A673 (cell line): ENCODE measurements around the gene INAVA.

Experiments
- EZH2 ChIP-seq: fragments of 200-600 bp; sonication (generic); IDR thresholded peaks from 2 replicates; pipeline ENCODE4 v1.6.1; 2017; ENCODE audit warnings: borderline replicate concordance, low read depth, mild to moderate bottlenecking, mixed read lengths, antibody characterized with exemption, low read length; ENCODE audit not compliant: poor library complexity, severe bottlenecking
- TF ChIP-seq, protein P1 (sequence below): fragments of 300-800, 200-600 bp; sonication (generic); conservative IDR thresholded peaks from 2 replicates; pipeline ENCODE4 v1.5.1; 2017; ENCODE audit warnings: low read depth, mild to moderate bottlenecking, antibody characterized with exemption, low read length, moderate library complexity, mixed read lengths

DNA sequence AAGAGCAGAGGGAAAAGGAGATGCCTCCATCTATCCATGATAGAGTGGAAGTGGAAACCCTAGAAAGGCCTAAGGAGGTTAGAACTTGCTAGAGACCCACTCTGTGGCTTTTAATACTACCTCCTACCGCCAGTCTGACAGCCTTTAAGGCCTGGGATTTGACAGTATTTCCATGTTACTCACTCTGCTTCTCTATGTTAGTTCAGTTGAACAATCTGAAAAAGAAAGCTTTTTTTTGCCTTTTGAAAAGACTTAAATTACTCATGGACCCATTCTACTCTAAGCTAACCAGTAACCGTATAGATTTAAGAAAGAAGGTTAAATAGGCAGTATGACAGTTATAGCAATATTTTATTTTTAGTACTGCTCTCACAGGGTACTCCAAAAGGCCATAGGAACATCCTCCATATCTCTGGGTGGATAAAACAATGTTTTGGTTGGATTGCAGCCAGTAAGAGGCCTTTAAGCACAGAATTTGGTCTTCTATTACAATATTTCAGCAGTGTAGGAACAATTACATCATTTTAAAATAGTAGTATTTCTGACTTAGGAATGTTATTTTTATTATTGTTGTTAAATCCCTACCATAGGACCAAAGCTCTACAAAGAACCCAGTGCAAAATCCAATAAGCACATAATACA, 37.9 kb upstream of the INAVA start:
- TF ChIP-seq, protein P1, sequence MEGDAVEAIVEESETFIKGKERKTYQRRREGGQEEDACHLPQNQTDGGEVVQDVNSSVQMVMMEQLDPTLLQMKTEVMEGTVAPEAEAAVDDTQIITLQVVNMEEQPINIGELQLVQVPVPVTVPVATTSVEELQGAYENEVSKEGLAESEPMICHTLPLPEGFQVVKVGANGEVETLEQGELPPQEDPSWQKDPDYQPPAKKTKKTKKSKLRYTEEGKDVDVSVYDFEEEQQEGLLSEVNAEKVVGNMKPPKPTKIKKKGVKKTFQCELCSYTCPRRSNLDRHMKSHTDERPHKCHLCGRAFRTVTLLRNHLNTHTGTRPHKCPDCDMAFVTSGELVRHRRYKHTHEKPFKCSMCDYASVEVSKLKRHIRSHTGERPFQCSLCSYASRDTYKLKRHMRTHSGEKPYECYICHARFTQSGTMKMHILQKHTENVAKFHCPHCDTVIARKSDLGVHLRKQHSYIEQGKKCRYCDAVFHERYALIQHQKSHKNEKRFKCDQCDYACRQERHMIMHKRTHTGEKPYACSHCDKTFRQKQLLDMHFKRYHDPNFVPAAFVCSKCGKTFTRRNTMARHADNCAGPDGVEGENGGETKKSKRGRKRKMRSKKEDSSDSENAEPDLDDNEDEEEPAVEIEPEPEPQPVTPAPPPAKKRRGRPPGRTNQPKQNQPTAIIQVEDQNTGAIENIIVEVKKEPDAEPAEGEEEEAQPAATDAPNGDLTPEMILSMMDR = no peak
- no peak for TF ChIP-seq EZH2
